GM12878 (cell line): Measurements from ENCODE around the gene IL36B. TPM values are rescaled to one million over a fixed set of nuclear protein-coding genes. Genes with fewer than 3 reads are reported as not detected.

ENCODE experiments used
- ATAC-seq: fragments of 200-7000 bp; cut with Tn5 transposase; 3 replicates; pipeline ENCODE4 v1.9.1; 2020; ENCODE audit warnings: mild to moderate bottlenecking, moderate library complexity
- BruUV-seq: library from RNA; stranded (reverse); fragments of 400-500 nt; replicated peaks from 2 replicates; lab custom pipeline; 2021; lab: Mats Ljungman, UMichigan
- CTCF ChIA-PET: fragments of 300-600 bp; sonication (Branson Sonifier 250); formaldehyde crosslinking; extraction: SDS; loops from one replicate; lab custom pipeline; 2021; ENCODE audit warnings: inconsistent platforms; lab: Yijun Ruan, JAX
- POLR2A ChIA-PET: fragments of 350-600 bp; formaldehyde crosslinking; extraction: SDS; loops from one replicate; lab custom pipeline; 2021; ENCODE audit warnings: inconsistent platforms; lab: Charles Lee
- RAD21 ChIA-PET: fragments of 300-600 bp; sonication (Branson Sonifier 250); formaldehyde crosslinking; loops from one replicate; lab custom pipeline; 2023; ENCODE audit warnings: antibody characterized with exemption; ENCODE audit not compliant: unreplicated experiment; lab: Charles Lee
- SMC1A ChIA-PET: fragments of 300-600 bp; sonication (Branson Sonifier 250); formaldehyde crosslinking; loops from one replicate; lab custom pipeline; 2023; ENCODE audit not compliant: unreplicated experiment, uncharacterized antibody; lab: Charles Lee
- DNase-seq: peaks from one replicate; pipeline ENCODE4 v3.0.0-alpha.2; 2011; ENCODE audit warnings: low read depth, low spot score
- FAIRE-seq: peaks from 3 replicates; lab custom pipeline; 2011; peaks lifted over from hg19 to GRCh38; lab: Jason Lieb, UNC
- H2AFZ ChIP-seq: 2 replicates; pipeline ENCODE4 v1.6.0; 2011; ENCODE audit warnings: low read depth, low read length, control low read depth; ENCODE audit not compliant: control insufficient read depth
- H3K27ac ChIP-seq: 2 replicates; pipeline ENCODE4 v1.5.1; 2011; ENCODE audit warnings: control low read depth; ENCODE audit not compliant: control insufficient read depth, insufficient read depth
- H3K27me3 ChIP-seq, 2 experiments: replicated peaks in 1 of 2; 2 replicates each; pipeline versions ENCODE4 v1.6.0 to v1.6.1; 2011; ENCODE audit warnings: low read length in 1 of 2; ENCODE audit not compliant: control insufficient read depth in 2 of 2, insufficient read depth in 2 of 2
- H3K36me3 ChIP-seq, 2 experiments: 2 replicates each; pipeline ENCODE4 v1.5.1; 2011; ENCODE audit warnings: low read length in 1 of 2; ENCODE audit not compliant: control insufficient read depth in 2 of 2, insufficient read depth in 2 of 2
- H3K4me1 ChIP-seq: 2 replicates; pipeline ENCODE4 v1.6.1; 2011; ENCODE audit warnings: mild to moderate bottlenecking, low read length, moderate library complexity, mixed read lengths; ENCODE audit not compliant: control insufficient read depth, insufficient read depth
- H3K4me2 ChIP-seq: 2 replicates; pipeline ENCODE4 v1.6.0; 2011; ENCODE audit warnings: control low read depth; ENCODE audit not compliant: control insufficient read depth, insufficient read depth
- H3K4me3 ChIP-seq: fragments of 200-600 bp; sonication (generic); 2 replicates; pipeline ENCODE4 v1.5.1; 2016
- H3K79me2 ChIP-seq: 2 replicates; pipeline ENCODE4 v1.6.0; 2011; ENCODE audit warnings: low read length; ENCODE audit not compliant: control insufficient read depth, insufficient read depth
- H3K9ac ChIP-seq: 2 replicates; pipeline ENCODE4 v1.8.0; 2011; ENCODE audit warnings: low read length, control low read depth, mixed read lengths; ENCODE audit not compliant: control insufficient read depth, insufficient read depth
- H3K9me3 ChIP-seq: replicated peaks from 3 replicates; pipeline ENCODE4 v1.5.1; 2011; ENCODE audit warnings: mild to moderate bottlenecking, low read length; ENCODE audit not compliant: control insufficient read depth, insufficient read depth
- H4K20me1 ChIP-seq: 2 replicates; pipeline ENCODE4 v1.6.0; 2011; ENCODE audit not compliant: control insufficient read depth, insufficient read depth
- ATF7 ChIP-seq: fragments of 450-650 bp; IDR thresholded peaks from 2 replicates; pipeline ENCODE4 v1.6.1; 2016; ENCODE audit warnings: low read depth, mild to moderate bottlenecking
- CEBPB ChIP-seq, 2 experiments: fragments of 150-350 bp in 1 of 2; IDR thresholded peaks; 2 replicates each; pipeline ENCODE4 v1.6.1; 2012 to 2014; ENCODE audit warnings: low read depth in 2 of 2, low read length in 2 of 2, borderline replicate concordance in 1 of 2, inconsistent platforms in 1 of 2
- GATAD2B ChIP-seq: fragments of 450-650 bp; conservative IDR thresholded peaks from 2 replicates; pipeline ENCODE4 v1.6.1; 2017; ENCODE audit warnings: low read depth, mild to moderate bottlenecking, moderate library complexity
- SIX5 ChIP-seq: IDR thresholded peaks from 2 replicates; pipeline ENCODE4 v1.6.1; 2011; ENCODE audit warnings: mild to moderate bottlenecking, low read depth, low read length, moderate library complexity; ENCODE audit not compliant: severe bottlenecking
- WGBS: methylation state at CpG from one replicate; pipeline ENCODE4 v1.1.6; 2016; ENCODE audit warnings: low lambda C conversion rate; ENCODE audit not compliant: insufficient replicate concordance, insufficient coverage; ENCODE audit errors: missing lambda C conversion rate; 5-methylcytosine and 5-hydroxymethylcytosine counted together
- in situ Hi-C: fragments of 300-500 bp; cut with MboI; formaldehyde crosslinking; loops from 9 replicates; pipeline ENCODE4 v1.14.3; 2018; ENCODE audit warnings: mixed read lengths
- intact Hi-C: fragments of 100-400 bp; cut with micrococcal nuclease; formaldehyde crosslinking; loops from one replicate; pipeline ENCODE4 v1.14.2; 2022; ENCODE audit not compliant: unreplicated experiment
- polyA plus RNA-seq, 11 experiments: library from polyadenylated mRNA; depleted of rRNA in 4 of 11; unstranded in 6 of 11; stranded (reverse) in 5 of 11; fragments of >200 nt; fragmentation: Nextera tagmentation in 4 of 11; fragmentation: Illumina TruSeq in 1 of 11; extraction: Ambion mirVana in 4 of 11; extraction: Trizol in 1 of 11; gene quantifications; 1 replicate in 1 of 11; 2 replicates in 10 of 11; pipeline versions ENCODE4 v1.2.1 to v1.2.3, GENCODE V29; 2011 to 2016; ENCODE audit warnings: inconsistent platforms in 2 of 11, missing spikeins in 2 of 11, low read depth in 1 of 11
- total RNA-seq, 4 experiments: library from RNA; depleted of rRNA in 3 of 4; stranded (reverse); fragments of >200 nt in 3 of 4; fragmentation: Illumina TruSeq in 1 of 4; extraction: Trizol in 1 of 4; gene quantifications; 2 replicates each; pipeline versions ENCODE4 v1.2.1 to v1.2.3, GENCODE V29; 2013 to 2021

The IL36B gene
- total and polyA plus RNA-seq, 10 of the 15 experiments (the other 5 are each of a cell fraction or from before 2014, with no cell fraction given), result not detected

GRCh38 chr2:113083296-113083695 is 30.6 kb upstream of the IL36B start (continued):
- TF ChIP-seq SIX5 (no peak), ATF7 (no peak)
- TF ChIP-seq, all 136 proteins: peak for 0

- POLR2A ChIA-PET, result no interaction called here
- H3K36me3 ChIP-seq, result no peaks in the 10 kb centered on the region
- CTCF ChIA-PET, result interaction anchor here (1.4 to 11.8 kb wide), 5 partner anchors 10 to 155 kb away, joined by 3 to 182 read pairs (median 14); no protein-coding TSS in a partner anchor
- 0% methylated on average over 2 of the region's 2 CpGs for WGBS
- H4K20me1 ChIP-seq, result no peaks in the 10 kb centered on the region
- ATAC-seq, result no peak
- FAIRE-seq, result no peak
- BruUV-seq, result no TSS peak
- no peaks in the 10 kb centered on the region for H3K4me1 ChIP-seq
- no peak overlapping the region for H3K9ac ChIP-seq
- H3K4me2 ChIP-seq, result no peak overlapping the region
- DNase-seq, result no peak
- H3K9me3 ChIP-seq, result no peaks in the 10 kb centered on the region
- H3K27me3 ChIP-seq, result no peaks in the 10 kb centered on the region; a peak in 1 of 4 replicates
- SMC1A ChIA-PET, result interaction anchor here (0.7 to 2.5 kb wide), 2 partner anchors 56 to 59 kb away, joined by 3 to 10 read pairs; no protein-coding TSS in a partner anchor
- in situ Hi-C loops, result no loop called here
- intact Hi-C loops, result loop anchor here (2.0 kb wide), 2 partner anchors 57 to 117 kb away; no protein-coding TSS in a partner anchor
- no peak overlapping the region for H2AFZ ChIP-seq
- no peaks in the 10 kb centered on the region for H3K79me2 ChIP-seq
- TF ChIP-seq CEBPB (IDR thresholded peaks at IDR 0.05; ENCODE audit: borderline replicate concordance in 1 of 2, low read depth in 2 of 2, low read length in 2 of 2) (no peak), GATAD2B (no peak)
- RAD21 ChIA-PET, result interaction anchor here (1.0 to 1.5 kb wide), 3 partner anchors 41 to 118 kb away, joined by 3 to 4 read pairs (median 3); no protein-coding TSS in a partner anchor
- no peak overlapping the region for H3K4me3 ChIP-seq
- no peak overlapping the region for H3K27ac ChIP-seq
Measured at GRCh38 chr2:113081488-113082210, 29.0 kb upstream of the IL36B start.
